ENCODE results near the gene SACM1L. TPM values are rescaled to one million over a fixed set of nuclear protein-coding genes. Genes with fewer than 3 reads are reported as not detected.

The SACM1L gene
- total and polyA plus RNA-seq, 2 of the 13 experiments (the other 11 are each of a cell fraction or from before 2014, with no cell fraction given) = 15.1 to 27.8 TPM

GRCh38 chr3:45773714-45774449 is 84.7 kb downstream of the SACM1L start (continued):
- TF ChIP-seq DDIT3 (CRISPR knock-in tag; IDR thresholded peaks at IDR 0.05) (no peak), TEAD2 (CRISPR knock-in tag; IDR thresholded peaks at IDR 0.05) (no peak), ZNF138 (CRISPR knock-in tag; IDR thresholded peaks at IDR 0.05; ENCODE audit: low read depth) (no peak), E2F2 (CRISPR knock-in tag; IDR thresholded peaks at IDR 0.05; ENCODE audit: borderline replicate concordance) (no peak)

DNA sequence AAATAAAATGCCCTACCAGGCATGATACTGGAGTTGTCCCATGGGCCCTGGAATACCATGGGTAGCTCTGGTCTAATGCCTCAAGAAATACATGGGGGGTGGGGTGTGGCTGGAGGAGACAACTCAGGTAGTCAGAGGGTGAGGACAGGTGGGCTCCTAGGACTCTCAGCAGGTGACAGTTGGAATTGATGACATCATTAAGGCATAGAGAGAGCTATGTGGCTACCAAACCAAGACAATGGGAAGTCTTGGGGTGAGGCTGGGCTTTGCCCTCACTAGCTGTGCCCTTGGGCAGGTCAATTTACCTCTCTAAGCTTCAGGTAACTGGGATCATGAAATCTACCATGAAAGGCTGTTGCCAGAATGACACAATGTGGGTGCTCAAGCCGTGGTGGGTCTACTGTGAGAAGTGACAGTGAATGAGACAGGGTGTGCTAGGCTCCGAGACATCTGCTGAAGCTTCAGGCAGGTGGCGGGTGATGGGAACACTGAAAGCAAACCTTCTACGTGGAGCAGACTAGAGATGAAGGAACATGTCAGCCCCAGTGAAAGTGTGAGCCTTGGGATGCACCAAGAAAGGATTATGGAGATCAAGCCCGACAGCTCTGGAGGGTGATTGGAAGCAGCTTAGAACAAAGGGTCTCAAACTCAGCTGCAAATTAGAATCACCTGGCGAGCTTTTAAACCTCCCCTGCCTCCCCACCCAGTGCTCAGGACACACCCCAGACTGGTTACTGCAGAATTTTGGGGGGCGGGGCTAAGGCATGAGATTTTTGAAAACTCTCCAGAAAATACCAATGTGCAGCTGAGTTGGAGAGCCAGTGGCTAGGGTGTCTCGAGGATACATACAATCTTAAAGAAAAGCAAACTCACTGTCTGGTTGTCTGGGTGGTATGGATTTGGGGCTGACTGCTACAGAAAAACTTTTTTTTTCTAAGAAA is 85.7 kb downstream of the SACM1L start:
- ChIA-PET POLR2A (no interaction called here), CTCF (ENCODE audit: low intra/inter-chr PET ratio, low total read pairs) (no interaction called here)
- FAIRE-seq (no peak), DNase-seq (ENCODE audit: low spot score) (no peak), ATAC-seq (no peak)
- no peak overlapping the region for H3K9ac ChIP-seq (ENCODE audit: insufficient read depth, low read depth, low read length)
- H3K27ac ChIP-seq (ENCODE audit: extremely low read length, insufficient read depth, low read length) = no peak overlapping the region
- no TSS peak for BruUV-seq (replicated peaks)
- TF ChIP-seq ATF7 (IDR thresholded peaks at IDR 0.05) (peak; percentile 77), ATF7 (CRISPR knock-in tag; IDR thresholded peaks at IDR 0.05) (no peak), ZNF530 (CRISPR knock-in tag; IDR thresholded peaks at IDR 0.05; ENCODE audit: low read depth) (no peak), CREB1 (IDR thresholded peaks at IDR 0.05) (0 out of 2 replicates have a peak, but pooled peaks have one; percentile 20), CREB1 (CRISPR knock-in tag; IDR thresholded peaks at IDR 0.05) (no peak)
- TF ChIP-seq, protein P1, sequence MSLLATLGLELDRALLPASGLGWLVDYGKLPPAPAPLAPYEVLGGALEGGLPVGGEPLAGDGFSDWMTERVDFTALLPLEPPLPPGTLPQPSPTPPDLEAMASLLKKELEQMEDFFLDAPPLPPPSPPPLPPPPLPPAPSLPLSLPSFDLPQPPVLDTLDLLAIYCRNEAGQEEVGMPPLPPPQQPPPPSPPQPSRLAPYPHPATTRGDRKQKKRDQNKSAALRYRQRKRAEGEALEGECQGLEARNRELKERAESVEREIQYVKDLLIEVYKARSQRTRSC (CRISPR knock-in tag; IDR thresholded peaks at IDR 0.05; ENCODE audit: low read depth) = no peak
- intact Hi-C loops (cut with micrococcal nuclease; ENCODE audit: unreplicated experiment) = no loop called here
- no peaks in the 10 kb centered on the region for H3K9me3 ChIP-seq (ENCODE audit: low read length)
- 13% methylated on average over 7 of the region's 8 CpGs for WGBS (ENCODE audit: low lambda C conversion rate)
- H3K27me3 ChIP-seq (ENCODE audit: control insufficient read depth in 1 of 2, insufficient read depth in 2 of 2, low read length in 2 of 2) = peaks cover 0 to 53% of the 10 kb centered on the region in 2 experiments; a peak in 4 of 5 replicates
- no peak overlapping the region for H2AFZ ChIP-seq (ENCODE audit: low read length)
- H3K4me2 ChIP-seq (ENCODE audit: low read depth, low read length) = no peak overlapping the region
- no peaks in the 10 kb centered on the region for H4K20me1 ChIP-seq (ENCODE audit: insufficient read depth, low read length)
- no peaks in the 10 kb centered on the region for H3K79me2 ChIP-seq (ENCODE audit: insufficient read depth, low read length)
- no peaks in the 10 kb centered on the region for H3K4me1 ChIP-seq (ENCODE audit: insufficient read depth, low read length)
- H3K36me3 ChIP-seq (replicated peaks in 1 of 2; ENCODE audit: control insufficient read depth in 1 of 2, insufficient read depth in 2 of 2, low read length in 2 of 2) = no peaks in the 10 kb centered on the region
- in situ Hi-C loops (cut with HindIII; ENCODE audit: extremely low pct_ligation_motif_present, low pct_unique_long_range_greater_than_20kb) = no loop called here
- H3K4me3 ChIP-seq (replicated peaks in 1 of 3; ENCODE audit: insufficient read depth in 1 of 3, low read depth in 2 of 3, low read length in 3 of 3) = no peak overlapping the region
